GM04504 (cell line): Measurements from ENCODE around the gene CLSTN2.

Experiments
- DNase-seq: peaks from one replicate; pipeline ENCODE4 v3.0.0-alpha.2; 2012; ENCODE audit warnings: low read depth

Gene CLSTN2

GRCh38 chr3:140505213-140505612 is 570.2 kb downstream of the CLSTN2 start:
- no peak for DNase-seq

GRCh38 chr3:140505876-140506275 is 570.9 kb downstream of the CLSTN2 start:
- DNase-seq = no peak

- no peak for DNase-seq
Observed at GRCh38 chr3:140508550-140508949, 573.6 kb downstream of the CLSTN2 start.

- DNase-seq = no peak
Observed at GRCh38 chr3:140509534-140509933, 574.5 kb downstream of the CLSTN2 start.

GRCh38 chr3:140510303-140510861 is 575.4 kb downstream of the CLSTN2 start:
- DNase-seq = no peak

- no peak for DNase-seq
Observed at GRCh38 chr3:140521751-140522445, 586.9 kb downstream of the CLSTN2 start.

GRCh38 chr3:140522653-140523380 is 587.8 kb downstream of the CLSTN2 start:
- no peak for DNase-seq

- no peak for DNase-seq
Observed at GRCh38 chr3:140523600-140523999, 588.6 kb downstream of the CLSTN2 start.

GRCh38 chr3:140527156-140527555 is 592.2 kb downstream of the CLSTN2 start:
- no peak for DNase-seq

GRCh38 chr3:140529096-140529495 is 594.1 kb downstream of the CLSTN2 start:
- no peak for DNase-seq

GRCh38 chr3:140529558-140529957 is 594.6 kb downstream of the CLSTN2 start:
- no peak for DNase-seq

- no peak for DNase-seq
Observed at GRCh38 chr3:140530131-140530530, 595.1 kb downstream of the CLSTN2 start.

- no peak for DNase-seq
Observed at GRCh38 chr3:140530603-140531002, 595.6 kb downstream of the CLSTN2 start.

- DNase-seq = no peak
Observed at GRCh38 chr3:140532793-140533330, 597.9 kb downstream of the CLSTN2 start.

- no peak for DNase-seq
Observed at GRCh38 chr3:140536926-140537726, 602.1 kb downstream of the CLSTN2 start.

GRCh38 chr3:140537727-140538082 is 602.7 kb downstream of the CLSTN2 start:
- no peak for DNase-seq

- no peak for DNase-seq
Observed at GRCh38 chr3:140540262-140540661, 605.3 kb downstream of the CLSTN2 start.

- DNase-seq = no peak
Observed at GRCh38 chr3:140541975-140542653, 607.1 kb downstream of the CLSTN2 start.

- DNase-seq = no peak
Observed at GRCh38 chr3:140545197-140545596, 610.2 kb downstream of the CLSTN2 start.

- no peak for DNase-seq
Observed at GRCh38 chr3:140545756-140546155, 610.8 kb downstream of the CLSTN2 start.

GRCh38 chr3:140546649-140547048 is 611.7 kb downstream of the CLSTN2 start:
- DNase-seq = no peak

GRCh38 chr3:140552403-140552802 is 617.4 kb downstream of the CLSTN2 start:
- no peak for DNase-seq
